PC-3 (cell line): ENCODE data around the gene ZNF655.
A peak's percentile ranks its signal among the peaks of the same experiment; 100 is the strongest.

Source experiments
- CTCF ChIP-seq: fragments of 300-600 bp; sonication (generic); conservative IDR thresholded peaks from 2 replicates; pipeline ENCODE4 v1.5.1; 2017; ENCODE audit warnings: antibody characterized with exemption, low read depth, mild to moderate bottlenecking, low read length
- EZH2 ChIP-seq: fragments of 300-600 bp; sonication (generic); IDR thresholded peaks from one replicate; pipeline ENCODE4 v1.6.1; 2017; ENCODE audit warnings: antibody characterized with exemption, mild to moderate bottlenecking, low read length; ENCODE audit not compliant: unreplicated experiment
- EZH2phosphoT487 ChIP-seq: fragments of 300-600 bp; sonication (generic); IDR thresholded peaks from 2 replicates; pipeline ENCODE4 v1.6.1; 2018; ENCODE audit warnings: mild to moderate bottlenecking, antibody characterized with exemption, low read length, borderline replicate concordance

GRCh38 chr7:99616359-99617191, 58.1 kb downstream of the ZNF655 start, which contains the start of gene ZSCAN25:
- TF ChIP-seq CTCF: peak; percentile 60
- no peak for TF ChIP-seq EZH2phosphoT487
- TF ChIP-seq EZH2: no peak
